IPS DF 6.9 (cell line): ENCODE results near the gene VWF.

Experiments used
- DNase-seq: peaks from one replicate; pipeline ENCODE4 v3.0.0-alpha.2; 2013; ENCODE audit warnings: low read depth, low spot score
- H3K27ac ChIP-seq: one replicate; pipeline ENCODE4 v1.5.1; 2013; ENCODE audit warnings: low read length, control low read depth
- H3K27me3 ChIP-seq: 2 replicates; pipeline ENCODE4 v1.6.1; 2013; ENCODE audit warnings: mild to moderate bottlenecking, low read length; ENCODE audit not compliant: control insufficient read depth, insufficient read depth
- H3K36me3 ChIP-seq: 2 replicates; pipeline ENCODE4 v1.6.1; 2013; ENCODE audit warnings: low read length; ENCODE audit not compliant: control insufficient read depth, insufficient read depth
- H3K4me1 ChIP-seq: 2 replicates; pipeline ENCODE4 v1.6.1; 2013; ENCODE audit warnings: low read length; ENCODE audit not compliant: control insufficient read depth, insufficient read depth
- H3K4me3 ChIP-seq: 2 replicates; pipeline ENCODE4 v1.5.1; 2013; ENCODE audit warnings: mild to moderate bottlenecking, low read length
- H3K9me3 ChIP-seq: 2 replicates; pipeline ENCODE4 v1.6.1; 2013; ENCODE audit warnings: low read length, inconsistent platforms; ENCODE audit not compliant: control insufficient read depth, insufficient read depth
- WGBS: extraction: QIAGEN DNeasy Blood & Tissue Kit; methylation state at CpG from one replicate; pipeline ENCODE4 v1.1.7; 2013; ENCODE audit warnings: mixed read lengths, missing lambda C conversion rate; ENCODE audit not compliant: insufficient read length, insufficient coverage; 5-methylcytosine and 5-hydroxymethylcytosine counted together

VWF gene

DNA sequence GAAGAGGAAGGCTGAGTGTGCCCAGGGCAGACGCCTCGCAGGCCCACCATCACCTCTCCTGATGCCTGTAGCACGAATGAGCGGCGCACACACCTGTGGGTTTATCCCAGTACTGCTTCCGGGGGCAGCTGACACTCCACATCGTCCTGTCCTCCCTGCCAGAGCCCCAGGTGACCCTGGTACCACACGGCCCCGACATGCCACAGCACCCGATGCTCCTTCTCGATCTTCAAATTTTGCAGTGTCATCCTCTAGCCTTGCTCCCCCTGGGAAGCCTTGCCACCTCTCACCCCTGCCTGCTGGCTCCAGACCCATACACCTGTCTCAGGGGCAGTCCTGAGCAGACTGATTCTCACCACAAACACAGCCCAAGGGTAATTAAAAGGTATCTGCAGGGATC, 220.0 kb downstream of the VWF start:
- Histone ChIP-seq H3K36me3 (no peaks in the 10 kb centered on the region), H3K9me3 (no peaks in the 10 kb centered on the region), H3K27ac (no peak overlapping the region), H3K4me3 (no peak overlapping the region), H3K27me3 (no peaks in the 10 kb centered on the region), H3K4me1 (peaks cover 1% of the 10 kb centered on the region; the same call in 1 of the 2 replicates)
- no peak for DNase-seq
- WGBS = no CpG with 5 or more reads among the region's 11 CpGs

- H3K4me3 ChIP-seq = no peak overlapping the region
- no peaks in the 10 kb centered on the region for H3K9me3 ChIP-seq
- no CpG with 5 or more reads among the region's 2 CpGs for WGBS
Observed at GRCh38 chr12:5902736-5903135, 221.7 kb downstream of the VWF start.

DNA sequence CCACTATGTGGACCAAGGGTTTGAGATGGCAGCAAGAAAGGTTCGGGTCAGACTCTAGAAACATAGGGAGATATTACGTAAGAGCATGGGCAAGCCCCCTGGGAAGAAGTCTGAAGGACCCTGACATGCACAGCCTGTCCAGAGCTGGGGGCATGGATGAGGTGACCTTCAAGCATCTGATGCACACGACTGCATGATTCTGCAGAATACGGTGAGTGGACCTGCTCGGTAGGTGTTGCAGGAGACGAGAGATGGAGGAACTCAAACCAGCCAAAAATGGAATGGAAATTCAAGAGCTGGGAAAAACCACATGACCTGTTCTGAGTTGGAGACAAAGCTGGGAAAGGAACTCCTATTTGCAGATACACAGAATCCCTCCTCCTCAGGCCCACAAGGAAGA, 223.1 kb downstream of the VWF start:
- Histone ChIP-seq H3K27me3 (no peaks in the 10 kb centered on the region), H3K4me3 (no peak overlapping the region), H3K27ac (no peak overlapping the region), H3K4me1 (peaks cover 1% of the 10 kb centered on the region; the same call in 1 of the 2 replicates), H3K36me3 (no peaks in the 10 kb centered on the region), H3K9me3 (no peaks in the 10 kb centered on the region)
- WGBS = no CpG with 5 or more reads among the region's 6 CpGs
- no peak for DNase-seq

More at GRCh38 chr12:5902736-5903135, 221.7 kb downstream of the VWF start:
- Histone ChIP-seq H3K4me1 (peaks cover 1% of the 10 kb centered on the region; the same call in 1 of the 2 replicates), H3K27ac (no peak overlapping the region), H3K27me3 (no peaks in the 10 kb centered on the region), H3K36me3 (no peaks in the 10 kb centered on the region)
- no peak for DNase-seq

- Histone ChIP-seq H3K27ac (no peak overlapping the region), H3K4me1 (peaks cover 1% of the 10 kb centered on the region; the same call in 1 of the 2 replicates), H3K27me3 (no peaks in the 10 kb centered on the region), H3K36me3 (no peaks in the 10 kb centered on the region), H3K4me3 (no peak overlapping the region), H3K9me3 (no peaks in the 10 kb centered on the region)
- no CpG with 5 or more reads among the region's 15 CpGs for WGBS
- no peak for DNase-seq
Observed at GRCh38 chr12:5900533-5901205, 223.8 kb downstream of the VWF start.

DNA sequence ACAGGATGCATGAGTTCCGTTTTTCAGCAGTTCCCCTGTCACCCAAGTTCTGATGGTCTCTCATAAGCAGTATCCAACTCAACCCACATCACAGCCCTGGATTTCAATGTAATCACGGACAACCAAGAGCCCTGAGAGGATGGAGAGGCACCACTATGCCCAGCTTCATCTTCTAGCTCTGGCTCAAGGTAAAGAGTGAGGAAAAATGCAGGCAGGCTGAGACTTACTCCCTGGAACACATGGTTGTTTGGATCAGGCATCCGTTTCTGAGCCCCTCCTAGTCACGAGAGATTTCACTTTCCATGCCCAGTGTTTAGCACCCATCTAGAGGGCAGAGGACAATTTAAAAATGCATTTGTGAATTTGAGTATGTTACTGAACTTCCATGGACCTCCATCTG, 224.4 kb downstream of the VWF start:
- H3K36me3 ChIP-seq = no peaks in the 10 kb centered on the region
- H3K9me3 ChIP-seq = no peaks in the 10 kb centered on the region
- H3K4me3 ChIP-seq = no peak overlapping the region
- no peak for DNase-seq
- H3K4me1 ChIP-seq = peaks cover 1% of the 10 kb centered on the region; the same call in 1 of the 2 replicates
- H3K27ac ChIP-seq = no peak overlapping the region
- no peaks in the 10 kb centered on the region for H3K27me3 ChIP-seq
- WGBS = no CpG with 5 or more reads among the region's 4 CpGs

DNA sequence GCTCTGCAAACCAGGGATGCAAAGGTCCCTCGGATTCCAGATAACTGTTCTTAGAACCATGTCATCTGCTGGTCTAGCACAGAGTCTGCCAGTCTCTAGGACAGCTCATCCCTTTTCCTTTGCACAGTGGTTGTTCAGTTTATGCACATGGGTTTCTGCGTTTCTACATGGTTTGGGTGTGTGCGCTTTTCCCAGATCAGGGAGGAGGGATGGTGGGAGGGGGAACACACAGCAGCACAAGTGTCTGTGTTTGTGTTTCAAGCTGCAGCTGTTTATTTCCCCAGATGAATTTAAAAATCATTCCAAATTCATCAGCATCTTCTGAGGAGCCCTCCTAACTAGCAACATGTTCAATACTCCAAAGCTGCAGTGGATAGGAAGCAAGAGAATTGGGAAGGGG, 224.8 kb downstream of the VWF start:
- WGBS = no CpG with 5 or more reads among the region's 3 CpGs
- Histone ChIP-seq H3K27me3 (no peaks in the 10 kb centered on the region), H3K4me1 (no peaks in the 10 kb centered on the region), H3K27ac (no peak overlapping the region), H3K4me3 (no peak overlapping the region), H3K36me3 (no peaks in the 10 kb centered on the region), H3K9me3 (no peaks in the 10 kb centered on the region)
- DNase-seq = no peak

GRCh38 chr12:5898874-5899273, 225.6 kb downstream of the VWF start:
- no peaks in the 10 kb centered on the region for H3K36me3 ChIP-seq
- H3K27ac ChIP-seq = no peak overlapping the region
- H3K27me3 ChIP-seq = no peaks in the 10 kb centered on the region
- WGBS = no CpG with 5 or more reads among the region's 3 CpGs
- no peaks in the 10 kb centered on the region for H3K9me3 ChIP-seq
- H3K4me1 ChIP-seq = no peaks in the 10 kb centered on the region
- no peak for DNase-seq
- H3K4me3 ChIP-seq = no peak overlapping the region
